GM18505 (cell line): ENCODE data around the gene MGAT5B.
"Not testable (repeated sequence)": the region's sequence is repeated elsewhere in the genome, so short reads cannot be mapped to it uniquely, and the experiment has no call there.

Experiments used
- ATAC-seq: cut with Tn5 transposase; IDR thresholded peaks from one replicate; pipeline ENCODE4 v1.9.1; 2021; ENCODE audit not compliant: unreplicated experiment
- POLR2A ChIP-seq: IDR thresholded peaks from 4 replicates; pipeline ENCODE4 v1.6.1; 2011; ENCODE audit warnings: borderline replicate concordance; ENCODE audit not compliant: insufficient read depth, insufficient read length; ENCODE audit errors: extremely low read depth

MGAT5B gene

DNA sequence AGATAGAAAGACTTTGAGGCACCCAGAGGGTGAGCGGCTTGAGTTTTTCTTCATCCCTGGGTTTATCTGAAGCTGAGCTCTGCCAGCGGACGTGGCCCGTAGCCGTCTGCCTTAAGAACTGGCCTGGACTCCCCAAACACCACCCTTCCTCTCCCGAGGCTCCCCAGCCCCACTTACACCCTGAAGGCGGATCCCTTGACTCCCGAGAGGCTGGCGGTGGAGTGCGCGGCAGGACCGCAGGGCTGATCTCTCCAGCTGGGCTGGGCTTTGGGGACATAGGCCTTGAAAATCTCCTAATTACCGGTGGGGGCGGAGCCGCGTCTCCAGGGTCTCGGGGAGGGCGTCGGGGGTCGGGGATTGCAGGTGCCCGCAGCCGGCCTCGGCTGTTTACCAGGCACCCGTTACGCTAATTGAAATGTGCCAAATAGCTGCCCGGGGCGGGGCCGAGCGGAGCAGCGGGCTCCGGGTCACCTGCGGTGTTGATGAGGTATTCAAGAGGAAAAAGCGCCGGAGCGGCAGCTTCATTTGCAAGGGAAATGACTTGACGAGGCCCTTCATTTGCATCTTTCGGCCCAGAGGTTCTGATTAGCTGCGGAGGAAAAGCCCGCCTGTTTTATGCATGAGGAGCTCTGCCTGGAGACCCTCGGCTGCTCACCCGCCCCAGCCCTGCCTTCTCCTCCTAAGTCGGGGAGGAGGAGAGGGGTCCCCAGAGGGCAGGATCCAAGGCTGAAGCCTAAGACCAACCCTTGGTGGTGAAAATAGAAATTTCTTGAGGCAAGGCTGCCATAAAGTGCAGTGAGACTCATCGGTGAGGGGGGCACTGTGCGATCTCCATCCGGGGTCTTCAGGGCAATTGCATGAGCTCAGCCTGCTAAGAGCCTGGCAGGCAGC is 100.7 kb downstream of the MGAT5B start:
- TF ChIP-seq POLR2A: no peak
- ATAC-seq: no peak

DNA sequence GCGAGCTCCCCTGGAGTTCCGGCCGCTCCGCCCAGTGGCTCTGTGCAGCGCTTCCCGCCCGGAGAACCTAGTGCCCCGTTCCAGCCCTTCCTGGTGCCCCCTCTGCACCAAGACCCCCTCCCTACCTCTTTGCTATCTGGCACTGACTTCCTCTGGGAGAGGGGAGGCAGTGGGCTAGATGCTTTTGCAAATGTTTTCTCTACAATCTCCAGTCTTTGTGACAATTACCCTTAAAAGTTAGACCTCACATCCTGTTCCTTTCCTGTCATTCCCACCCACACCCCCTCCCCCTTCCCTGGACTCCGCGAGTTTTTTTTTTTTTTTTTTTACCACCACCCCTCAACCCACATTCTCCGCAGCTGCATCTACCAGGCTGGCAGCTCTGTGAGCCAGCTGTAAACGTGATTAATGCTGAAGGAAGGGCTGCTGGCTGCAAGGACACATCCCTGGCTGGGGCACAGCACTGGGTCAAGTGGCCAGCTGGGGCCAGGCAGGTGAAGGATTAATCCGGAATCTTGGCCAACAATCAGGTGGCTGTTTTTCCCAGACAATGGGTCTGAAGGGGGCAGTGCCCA is 101.5 kb downstream of the MGAT5B start:
- no peak for ATAC-seq
- no peak for TF ChIP-seq POLR2A

DNA sequence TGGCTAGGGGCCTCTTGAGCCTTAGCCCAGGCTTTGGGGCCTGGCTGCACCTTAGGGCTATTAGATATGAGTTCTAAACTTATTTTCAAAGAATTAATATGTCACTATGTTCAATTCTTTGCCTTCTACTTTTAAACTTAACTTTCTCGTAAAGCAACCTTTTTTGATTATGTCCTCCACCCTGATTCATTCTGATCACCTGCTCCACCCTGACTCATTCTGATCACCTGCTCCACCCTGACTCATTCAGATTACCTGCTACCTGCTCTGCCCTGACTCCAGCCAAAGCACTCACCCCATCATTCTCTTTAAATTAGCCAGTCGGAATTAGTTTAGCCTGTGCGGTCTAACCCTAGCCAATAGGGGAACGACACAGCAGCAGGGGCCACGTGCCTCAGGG is 102.0 kb downstream of the MGAT5B start:
- not testable (repeated sequence) for ATAC-seq

GRCh38 chr17:76972046-76972641 is 103.9 kb downstream of the MGAT5B start:
- no peak for TF ChIP-seq POLR2A
- ATAC-seq: no peak

GRCh38 chr17:76973040-76973439 is 104.8 kb downstream of the MGAT5B start:
- TF ChIP-seq POLR2A: no peak
- no peak for ATAC-seq

DNA sequence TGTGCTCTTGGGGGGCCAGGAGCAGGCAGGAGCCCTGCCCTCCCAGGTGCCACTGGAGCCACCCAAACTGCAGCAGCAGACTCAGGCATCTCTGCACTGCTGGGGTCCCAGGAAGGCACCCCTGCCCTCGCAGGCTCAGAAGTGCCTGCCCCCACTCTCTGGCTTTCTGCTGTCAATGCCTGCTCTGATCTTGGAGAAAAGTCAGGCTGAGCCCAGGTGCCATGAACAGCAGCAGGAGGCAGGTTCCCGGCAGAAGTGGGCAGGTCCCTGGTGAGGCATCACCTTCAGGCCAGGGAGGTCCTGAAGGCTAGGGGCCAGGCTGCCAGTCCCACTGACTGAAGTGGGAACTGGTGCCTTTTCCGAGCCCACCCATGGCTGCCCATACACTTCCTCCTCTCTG is 106.5 kb downstream of the MGAT5B start:
- no peak for TF ChIP-seq POLR2A
- no peak for ATAC-seq

DNA sequence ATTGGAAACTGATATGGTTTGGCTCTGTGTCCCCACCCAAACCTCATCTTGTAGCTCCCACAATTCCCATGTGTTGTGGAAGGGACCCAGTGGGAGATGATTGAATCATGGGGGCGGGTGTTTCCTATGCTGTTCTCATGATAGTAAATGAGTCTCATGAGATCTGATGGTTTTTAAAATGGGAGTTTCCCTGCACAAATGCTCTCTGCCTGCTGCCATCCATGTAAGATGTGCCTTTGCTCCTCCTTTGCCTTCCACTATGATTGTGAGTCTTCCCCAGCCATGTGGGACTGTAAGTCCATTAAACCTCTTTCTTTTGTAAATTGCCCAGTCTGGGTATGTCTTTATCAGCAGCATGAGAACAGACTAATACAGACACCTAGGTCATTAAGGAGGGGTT is 109.8 kb downstream of the MGAT5B start:
- ATAC-seq: not testable (repeated sequence)

GRCh38 chr17:76981545-76982295 is 113.5 kb downstream of the MGAT5B start:
- TF ChIP-seq POLR2A: no peak
- ATAC-seq: no peak

- ATAC-seq: no peak
- no peak for TF ChIP-seq POLR2A
These were observed 114.3 kb downstream of the MGAT5B start for GRCh38 chr17:76982408-76983074.

GRCh38 chr17:76983075-76983775 is 115.0 kb downstream of the MGAT5B start:
- no peak for ATAC-seq
- no peak for TF ChIP-seq POLR2A

DNA sequence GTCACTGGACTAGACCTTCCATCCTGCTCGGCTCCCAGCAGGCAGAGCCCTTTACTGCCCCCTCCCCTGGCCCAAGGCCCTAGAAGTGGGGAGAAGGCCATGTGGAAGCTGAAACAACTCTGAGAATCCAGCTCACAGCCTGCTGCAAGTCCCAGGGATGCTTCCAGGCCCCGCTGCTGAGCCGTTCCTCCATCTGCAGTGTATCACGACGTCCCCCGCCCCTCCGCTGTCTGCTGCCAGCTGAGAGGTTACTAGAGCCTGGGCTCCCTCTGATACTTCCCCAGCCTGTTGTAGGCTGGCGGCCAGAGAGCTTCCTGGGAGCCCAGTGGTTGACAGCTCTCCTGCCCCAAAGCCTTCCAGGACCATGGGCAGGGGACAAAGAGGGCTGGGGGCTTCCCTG is 118.2 kb downstream of the MGAT5B start:
- ATAC-seq: no peak
- TF ChIP-seq POLR2A: no peak

- TF ChIP-seq POLR2A: no peak
These were observed 119.4 kb downstream of the MGAT5B start for GRCh38 chr17:76987486-76988093.

More at GRCh38 chr17:76987486-76988093, 119.4 kb downstream of the MGAT5B start:
- no peak for ATAC-seq
